ENCODE data around the gene KLHL35.

Gene KLHL35

DNA sequence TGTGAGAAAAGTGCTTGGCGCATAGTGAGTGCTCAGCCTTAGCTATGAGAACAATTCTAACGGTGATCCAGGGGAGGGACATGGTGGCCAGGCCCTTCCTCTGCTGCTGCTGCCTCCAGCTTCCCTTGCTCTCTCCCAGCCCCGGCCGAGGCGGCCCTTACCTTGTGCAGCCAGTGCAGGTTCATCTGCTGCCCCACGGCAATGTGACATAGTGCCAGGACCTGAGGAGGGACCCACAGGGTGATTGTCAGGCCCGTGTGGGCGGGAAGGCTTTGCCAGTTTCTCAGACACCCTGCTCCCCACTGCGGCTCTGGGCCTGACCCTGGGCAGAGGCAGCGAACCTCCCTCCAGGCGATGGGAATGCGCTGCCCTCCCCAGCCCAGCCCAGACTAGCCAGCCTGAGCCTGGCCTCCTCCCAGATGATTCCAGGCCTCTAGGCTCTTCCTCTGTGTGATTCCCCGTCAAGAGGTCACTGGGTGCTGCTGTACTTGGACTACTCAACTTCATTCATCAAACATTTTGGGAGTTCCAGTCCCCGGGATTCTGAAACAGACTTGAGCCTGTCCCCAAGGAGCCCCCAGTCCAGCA is 23.7 kb upstream of the KLHL35 start:
- TF ChIP-seq, protein P1, sequence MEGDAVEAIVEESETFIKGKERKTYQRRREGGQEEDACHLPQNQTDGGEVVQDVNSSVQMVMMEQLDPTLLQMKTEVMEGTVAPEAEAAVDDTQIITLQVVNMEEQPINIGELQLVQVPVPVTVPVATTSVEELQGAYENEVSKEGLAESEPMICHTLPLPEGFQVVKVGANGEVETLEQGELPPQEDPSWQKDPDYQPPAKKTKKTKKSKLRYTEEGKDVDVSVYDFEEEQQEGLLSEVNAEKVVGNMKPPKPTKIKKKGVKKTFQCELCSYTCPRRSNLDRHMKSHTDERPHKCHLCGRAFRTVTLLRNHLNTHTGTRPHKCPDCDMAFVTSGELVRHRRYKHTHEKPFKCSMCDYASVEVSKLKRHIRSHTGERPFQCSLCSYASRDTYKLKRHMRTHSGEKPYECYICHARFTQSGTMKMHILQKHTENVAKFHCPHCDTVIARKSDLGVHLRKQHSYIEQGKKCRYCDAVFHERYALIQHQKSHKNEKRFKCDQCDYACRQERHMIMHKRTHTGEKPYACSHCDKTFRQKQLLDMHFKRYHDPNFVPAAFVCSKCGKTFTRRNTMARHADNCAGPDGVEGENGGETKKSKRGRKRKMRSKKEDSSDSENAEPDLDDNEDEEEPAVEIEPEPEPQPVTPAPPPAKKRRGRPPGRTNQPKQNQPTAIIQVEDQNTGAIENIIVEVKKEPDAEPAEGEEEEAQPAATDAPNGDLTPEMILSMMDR (IDR thresholded peaks at IDR 0.05; ENCODE audit: insufficient read depth, low read depth, low read length, missing control alignments): no peak
- H3K4me3 ChIP-seq (ENCODE audit: low read length): no peak overlapping the region
- no peak for DNase-seq (ENCODE audit: low read depth)

DNA sequence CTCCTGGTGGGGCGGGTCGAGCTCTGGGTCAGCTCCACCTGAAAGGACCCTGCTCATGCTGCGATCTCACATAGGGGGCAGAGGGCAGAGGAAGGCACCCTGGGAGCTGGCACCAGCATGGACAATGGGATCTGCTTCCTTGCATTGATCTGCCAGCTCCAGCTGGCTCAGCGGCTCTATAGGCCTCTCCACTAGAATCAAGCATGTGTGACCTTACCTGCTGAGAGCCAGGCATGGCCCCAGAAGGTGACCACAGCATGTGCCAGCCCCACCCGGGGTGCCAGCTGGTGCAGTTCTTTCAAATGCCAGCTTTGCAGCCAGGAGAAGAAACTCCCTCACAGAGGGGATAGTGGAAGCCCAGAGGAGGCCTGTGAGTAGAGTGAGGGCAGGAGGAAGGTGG is 22.0 kb upstream of the KLHL35 start:
- no peak for DNase-seq (ENCODE audit: low read depth)
- TF ChIP-seq, protein P1 (IDR thresholded peaks at IDR 0.05; ENCODE audit: insufficient read depth, low read depth, low read length, missing control alignments): no peak
- H3K4me3 ChIP-seq (ENCODE audit: low read length): no peak overlapping the region

DNA sequence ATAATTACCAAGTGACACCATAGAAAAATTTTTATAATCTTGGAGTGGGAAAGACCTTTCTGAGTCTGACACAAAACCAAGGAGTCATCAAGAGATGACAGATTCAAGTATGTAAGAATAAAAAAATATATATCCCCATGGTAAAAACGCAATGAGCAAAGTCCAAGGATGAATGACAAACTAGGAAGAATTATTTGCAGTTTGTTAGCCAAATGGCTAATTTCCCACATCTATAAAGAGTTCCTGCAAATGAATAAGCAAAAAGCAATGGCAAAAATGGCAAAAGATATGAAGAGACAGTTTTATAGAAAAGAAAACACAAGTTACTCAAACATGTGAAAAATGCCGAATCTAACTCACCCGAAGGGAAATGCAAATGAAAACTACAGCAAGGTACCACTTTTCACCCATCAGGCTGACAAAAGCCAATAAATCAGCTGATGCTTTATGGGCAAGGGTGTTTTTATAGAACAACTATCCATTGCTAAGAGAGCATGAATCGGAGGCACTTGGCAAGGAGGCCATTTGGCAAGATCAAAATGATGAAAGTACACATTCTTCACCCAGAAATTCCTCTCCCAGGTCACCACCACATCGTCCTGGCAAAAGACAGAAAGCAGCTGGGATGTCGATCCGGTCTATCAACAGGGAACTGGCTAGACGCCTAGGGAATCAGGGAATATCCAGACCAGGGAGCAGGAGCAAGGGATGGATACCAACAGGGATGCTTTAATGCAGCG is 21.1 kb upstream of the KLHL35 start:
- H3K4me3 ChIP-seq (ENCODE audit: low read length): no peak overlapping the region
- TF ChIP-seq, protein P1 (IDR thresholded peaks at IDR 0.05; ENCODE audit: insufficient read depth, low read depth, low read length, missing control alignments): no peak
- no peak for DNase-seq (ENCODE audit: low read depth)

DNA sequence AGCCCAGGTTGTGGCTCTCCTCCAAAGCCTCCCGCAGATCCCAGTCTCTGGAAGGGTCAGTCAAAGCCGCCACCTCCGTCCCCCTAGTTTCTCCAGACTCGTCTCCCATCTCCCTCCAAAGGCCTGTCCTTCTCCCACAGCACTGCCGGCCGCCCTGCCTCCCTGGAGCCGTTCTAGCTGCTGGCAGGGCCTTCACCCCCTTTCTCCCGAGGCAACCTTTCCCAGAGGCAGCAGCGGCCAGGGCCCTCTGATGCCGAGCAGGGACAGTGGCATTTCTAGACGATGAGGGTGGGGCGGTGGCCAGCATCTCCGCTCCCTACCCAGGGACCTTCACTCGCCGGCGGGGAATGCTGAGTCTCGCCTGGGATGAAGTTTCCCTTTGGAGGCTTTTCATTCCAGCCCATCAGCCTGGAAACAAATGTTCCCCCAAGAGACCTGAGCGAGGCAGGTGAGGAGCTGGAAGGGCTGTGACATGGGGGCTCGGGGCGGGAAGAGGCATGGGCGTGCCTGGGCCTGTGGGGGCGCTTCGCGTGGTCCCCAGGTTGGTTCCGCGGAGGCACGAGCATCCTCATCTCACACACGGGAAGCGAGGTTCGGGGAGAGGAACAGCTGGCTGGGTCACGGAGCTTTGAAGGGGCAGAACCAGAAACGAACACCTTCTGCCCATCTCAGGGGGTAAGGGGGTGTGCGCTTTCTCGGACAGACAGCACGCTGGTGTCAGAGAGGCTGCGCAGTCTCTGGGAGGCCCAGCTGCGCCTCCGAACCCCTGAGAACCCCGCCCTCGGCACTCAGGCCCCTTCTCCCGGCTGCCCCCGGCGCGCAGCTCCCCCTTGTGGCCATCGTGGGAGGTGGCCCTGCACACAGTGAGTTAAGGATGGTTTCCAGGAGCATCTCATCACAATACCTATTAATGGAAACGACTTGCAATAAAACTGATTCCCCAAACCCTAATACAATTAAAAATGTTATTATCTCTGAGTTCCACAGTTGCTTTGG is 18.1 kb upstream of the KLHL35 start:
- no peak overlapping the region for H3K4me3 ChIP-seq (ENCODE audit: low read length)
- TF ChIP-seq, protein P1 (IDR thresholded peaks at IDR 0.05; ENCODE audit: insufficient read depth, low read depth, low read length, missing control alignments): peak; percentile 60
- DNase-seq (ENCODE audit: low read depth): no peak

DNA sequence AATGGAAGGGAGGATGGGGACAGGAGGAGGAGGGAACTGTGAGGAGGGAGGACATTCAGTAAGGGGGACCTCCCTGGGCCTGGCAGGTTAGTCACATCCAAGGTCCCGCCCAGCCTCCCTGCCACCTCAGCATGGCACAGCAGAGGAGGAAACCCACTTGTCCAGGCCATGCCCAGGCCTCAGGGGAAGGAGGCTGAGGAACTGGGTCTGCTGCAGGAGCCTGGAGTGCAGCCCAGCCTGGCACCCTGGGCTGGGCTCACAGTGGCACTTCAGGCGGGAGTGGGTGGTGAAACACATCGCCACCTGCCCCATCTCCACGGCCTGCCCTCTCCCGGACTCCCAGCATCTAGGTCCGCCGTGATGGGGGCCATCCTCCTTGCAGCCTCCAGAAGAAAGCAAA is 17.2 kb upstream of the KLHL35 start:
- DNase-seq (ENCODE audit: low read depth): peak; percentile 37
- TF ChIP-seq, protein P1 (IDR thresholded peaks at IDR 0.05; ENCODE audit: insufficient read depth, low read depth, low read length, missing control alignments): no peak
- H3K4me3 ChIP-seq (ENCODE audit: low read length): no peak overlapping the region

DNA sequence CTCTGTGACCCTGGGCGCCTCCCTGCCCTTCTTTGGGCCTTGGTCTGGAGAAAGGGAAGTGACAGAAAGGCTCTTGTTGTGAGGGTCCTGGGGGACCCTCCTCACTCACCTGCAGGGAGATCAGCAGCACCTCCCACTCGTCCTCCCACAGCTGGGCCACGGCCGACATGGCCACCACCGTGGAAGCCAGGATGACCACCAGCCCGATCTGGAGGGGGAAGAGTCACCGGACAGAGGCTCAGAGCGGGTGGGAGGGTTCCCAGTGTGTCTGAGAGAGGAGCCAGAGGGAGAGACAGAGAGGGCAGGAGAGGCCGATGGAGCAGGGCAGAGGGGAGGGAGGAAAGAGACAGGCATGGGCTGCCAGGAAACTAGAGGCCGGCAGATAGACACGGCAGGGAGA is 16.8 kb upstream of the KLHL35 start:
- TF ChIP-seq, protein P1 (IDR thresholded peaks at IDR 0.05; ENCODE audit: insufficient read depth, low read depth, low read length, missing control alignments): no peak
- no peak for DNase-seq (ENCODE audit: low read depth)
- H3K4me3 ChIP-seq (ENCODE audit: low read length): no peak overlapping the region

Data from epithelial cell of esophagus (primary cell).